Nephron (organoid): ENCODE data around the gene IL19.

Source experiments
- H3K27ac Mint-ChIP-seq, 3 experiments: 2 replicates each; pipeline ENCODE4 v1.8.0; 2020; ENCODE audit warnings: mixed read lengths in 3 of 3, mild to moderate bottlenecking in 2 of 3, moderate library complexity in 1 of 3
- H3K27me3 Mint-ChIP-seq: 2 replicates; pipeline ENCODE4 v1.8.0; 2021; ENCODE audit warnings: low read depth, mild to moderate bottlenecking, moderate library complexity, mixed read lengths
- H3K36me3 Mint-ChIP-seq: 2 replicates; pipeline ENCODE4 v1.8.0; 2020; ENCODE audit warnings: low read depth, mixed read lengths
- H3K4me1 Mint-ChIP-seq: 2 replicates; pipeline ENCODE4 v1.8.0; 2020; ENCODE audit warnings: mixed read lengths
- H3K4me3 Mint-ChIP-seq, 3 experiments: 2 replicates each; pipeline ENCODE4 v1.8.0; 2020; ENCODE audit warnings: mild to moderate bottlenecking in 3 of 3, mixed read lengths in 3 of 3, moderate library complexity in 2 of 3
- H3K9me3 Mint-ChIP-seq: 2 replicates; pipeline ENCODE4 v1.8.0; 2020; ENCODE audit warnings: mixed read lengths
- CTCF ChIP-seq, 3 experiments: fragments of 200-600 bp; sonication (generic); IDR thresholded peaks; one replicate each; pipeline ENCODE4 v1.5.0; 2021; ENCODE audit warnings: antibody characterized with exemption in 3 of 3; ENCODE audit not compliant: unreplicated experiment in 3 of 3

Gene IL19

GRCh38 chr1:206856674-206857464, 86.3 kb downstream of the IL19 start:
- Mint-ChIP-seq H3K27ac (no peak overlapping the region), H3K9me3 (peaks cover 15% of the 10 kb centered on the region), H3K36me3 (no peaks in the 10 kb centered on the region), H3K27me3 (peaks cover 40% of the 10 kb centered on the region), H3K4me3 (no peak overlapping the region), H3K4me1 (no peaks in the 10 kb centered on the region)
- TF ChIP-seq CTCF (IDR thresholded peaks at IDR 0.05; ENCODE audit: unreplicated experiment in 3 of 3): no peak

- no peak overlapping the region for H3K4me3 Mint-ChIP-seq
- H3K27me3 Mint-ChIP-seq: peaks cover 53% of the 10 kb centered on the region
- TF ChIP-seq CTCF (IDR thresholded peaks at IDR 0.05; ENCODE audit: unreplicated experiment in 3 of 3): no peak
- H3K27ac Mint-ChIP-seq: no peak overlapping the region
- H3K36me3 Mint-ChIP-seq: no peaks in the 10 kb centered on the region
- H3K4me1 Mint-ChIP-seq: no peaks in the 10 kb centered on the region
- H3K9me3 Mint-ChIP-seq: peaks cover 3% of the 10 kb centered on the region
Observed at GRCh38 chr1:206859082-206859521, 88.5 kb downstream of the IL19 start.

GRCh38 chr1:206860165-206860564, 89.6 kb downstream of the IL19 start:
- Mint-ChIP-seq H3K27ac (no peak overlapping the region), H3K9me3 (no peaks in the 10 kb centered on the region), H3K4me3 (no peak overlapping the region), H3K27me3 (peaks cover 57% of the 10 kb centered on the region), H3K36me3 (no peaks in the 10 kb centered on the region), H3K4me1 (no peaks in the 10 kb centered on the region)
- TF ChIP-seq CTCF (IDR thresholded peaks at IDR 0.05; ENCODE audit: unreplicated experiment in 3 of 3): no peak

GRCh38 chr1:206863266-206863665, 92.7 kb downstream of the IL19 start:
- no peaks in the 10 kb centered on the region for H3K4me1 Mint-ChIP-seq
- TF ChIP-seq CTCF (IDR thresholded peaks at IDR 0.05; ENCODE audit: unreplicated experiment in 3 of 3): no peak
- no peaks in the 10 kb centered on the region for H3K36me3 Mint-ChIP-seq
- no peak overlapping the region for H3K4me3 Mint-ChIP-seq
- no peak overlapping the region for H3K27ac Mint-ChIP-seq
- no peaks in the 10 kb centered on the region for H3K9me3 Mint-ChIP-seq
- H3K27me3 Mint-ChIP-seq: peaks cover 63% of the 10 kb centered on the region

GRCh38 chr1:206864939-206865671, 94.5 kb downstream of the IL19 start, which contains the start of gene IL20:
Gene IL20, plus strand, starts transcription at chr1:206865623. Its CDS starts 230 bp downstream, at chr1:206865853.
- no peaks in the 10 kb centered on the region for H3K4me1 Mint-ChIP-seq
- no peak within 1 kb of the TSS for H3K27ac Mint-ChIP-seq
- no peak within 1 kb of the TSS for H3K4me3 Mint-ChIP-seq
- no peaks in the 10 kb centered on the region for H3K36me3 Mint-ChIP-seq
- peak; percentile 50 to 59 (median 53) for TF ChIP-seq CTCF (IDR thresholded peaks at IDR 0.05; ENCODE audit: unreplicated experiment in 3 of 3)
- H3K27me3 Mint-ChIP-seq: peaks cover 63% of the 10 kb centered on the region
- no peaks in the 10 kb centered on the region for H3K9me3 Mint-ChIP-seq
